ENCODE results near the gene ITGAX. TPM values are rescaled to one million over a fixed set of nuclear protein-coding genes. Genes with fewer than 3 reads are reported as not detected.

ITGAX gene
- total and polyA plus RNA-seq, 12 donors, result 1.4 to 84.9 (median 3.6) TPM

DNA sequence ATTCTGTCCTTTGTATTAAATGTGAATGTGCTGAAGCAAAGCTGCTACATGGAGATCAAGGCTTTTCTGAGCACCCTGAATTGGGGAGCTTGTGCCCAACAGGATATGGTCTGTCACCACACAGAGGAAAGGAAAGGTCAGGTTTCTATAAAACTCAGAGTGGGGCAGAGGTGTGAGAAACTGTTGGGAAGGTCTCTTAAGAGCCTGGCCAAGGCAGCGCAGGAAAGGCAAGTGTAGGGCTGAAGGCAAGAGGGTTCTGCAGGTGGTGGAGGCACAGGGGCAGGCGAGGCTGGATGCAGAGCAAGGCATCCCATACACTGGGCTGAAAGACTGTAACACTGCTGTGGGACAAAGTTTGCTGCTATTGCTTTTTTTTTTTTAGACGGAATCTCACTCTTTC lies 65.1 kb downstream of the ITGAX start:
- no peak for DNase-seq
- no peaks in the 10 kb centered on the region for H3K36me3 ChIP-seq (replicated peaks in 1 of 2)
- H3K4me1 ChIP-seq (replicated peaks in 1 of 2), result no peaks in the 10 kb centered on the region
- TF ChIP-seq, protein P1, sequence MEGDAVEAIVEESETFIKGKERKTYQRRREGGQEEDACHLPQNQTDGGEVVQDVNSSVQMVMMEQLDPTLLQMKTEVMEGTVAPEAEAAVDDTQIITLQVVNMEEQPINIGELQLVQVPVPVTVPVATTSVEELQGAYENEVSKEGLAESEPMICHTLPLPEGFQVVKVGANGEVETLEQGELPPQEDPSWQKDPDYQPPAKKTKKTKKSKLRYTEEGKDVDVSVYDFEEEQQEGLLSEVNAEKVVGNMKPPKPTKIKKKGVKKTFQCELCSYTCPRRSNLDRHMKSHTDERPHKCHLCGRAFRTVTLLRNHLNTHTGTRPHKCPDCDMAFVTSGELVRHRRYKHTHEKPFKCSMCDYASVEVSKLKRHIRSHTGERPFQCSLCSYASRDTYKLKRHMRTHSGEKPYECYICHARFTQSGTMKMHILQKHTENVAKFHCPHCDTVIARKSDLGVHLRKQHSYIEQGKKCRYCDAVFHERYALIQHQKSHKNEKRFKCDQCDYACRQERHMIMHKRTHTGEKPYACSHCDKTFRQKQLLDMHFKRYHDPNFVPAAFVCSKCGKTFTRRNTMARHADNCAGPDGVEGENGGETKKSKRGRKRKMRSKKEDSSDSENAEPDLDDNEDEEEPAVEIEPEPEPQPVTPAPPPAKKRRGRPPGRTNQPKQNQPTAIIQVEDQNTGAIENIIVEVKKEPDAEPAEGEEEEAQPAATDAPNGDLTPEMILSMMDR (IDR thresholded peaks at IDR 0.05), result no peak
- no peak for TF ChIP-seq POLR2A (IDR thresholded peaks at IDR 0.05)
- H3K27me3 ChIP-seq, result no peaks in the 10 kb centered on the region
- no peak overlapping the region for H3K27ac ChIP-seq
- no peak overlapping the region for H3K4me3 ChIP-seq
- 67 to 81% (median 69%) methylated on average over 3 of the region's 3 CpGs for WGBS, 4 donors
- intact Hi-C loops (cut with DNase I), result no loop called here
- H3K9me3 ChIP-seq (replicated peaks in 1 of 3), result no peaks in the 10 kb centered on the region

DNA sequence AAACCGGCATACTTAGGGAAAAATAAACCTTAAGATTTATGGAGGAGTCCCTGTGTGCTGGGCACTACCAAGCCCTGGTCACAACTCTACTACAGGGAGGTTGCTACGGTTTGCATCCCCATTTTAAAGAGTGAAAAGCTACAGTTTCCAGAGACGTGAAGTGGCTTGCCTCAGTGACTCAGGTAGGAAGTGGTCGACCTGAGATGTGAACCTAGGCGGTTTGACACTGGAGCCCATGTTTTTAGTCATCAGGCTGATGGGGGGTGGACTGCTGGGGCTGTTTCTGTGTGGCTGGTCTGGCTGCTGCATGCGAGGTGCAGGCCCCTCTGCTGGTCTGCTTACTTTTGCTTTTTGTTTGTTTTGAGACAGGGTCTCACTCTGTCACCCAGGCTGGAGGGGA lies 66.6 kb downstream of the ITGAX start:
- Histone ChIP-seq H3K27me3 (no peaks in the 10 kb centered on the region), H3K27ac (no peak overlapping the region), H3K4me3 (no peak overlapping the region), H3K9me3 (replicated peaks in 1 of 3) (no peaks in the 10 kb centered on the region), H3K36me3 (replicated peaks in 1 of 2) (no peaks in the 10 kb centered on the region), H3K4me1 (replicated peaks in 1 of 2) (no peaks in the 10 kb centered on the region)
- intact Hi-C loops (cut with DNase I), result no loop called here
- TF ChIP-seq, protein P1 (IDR thresholded peaks at IDR 0.05), result no peak
- TF ChIP-seq POLR2A (IDR thresholded peaks at IDR 0.05), result no peak
- no peak for DNase-seq
- WGBS, 4 donors, result 60 to 74% (median 64%) methylated on average over 5 to 6 of the region's 6 CpGs

DNA sequence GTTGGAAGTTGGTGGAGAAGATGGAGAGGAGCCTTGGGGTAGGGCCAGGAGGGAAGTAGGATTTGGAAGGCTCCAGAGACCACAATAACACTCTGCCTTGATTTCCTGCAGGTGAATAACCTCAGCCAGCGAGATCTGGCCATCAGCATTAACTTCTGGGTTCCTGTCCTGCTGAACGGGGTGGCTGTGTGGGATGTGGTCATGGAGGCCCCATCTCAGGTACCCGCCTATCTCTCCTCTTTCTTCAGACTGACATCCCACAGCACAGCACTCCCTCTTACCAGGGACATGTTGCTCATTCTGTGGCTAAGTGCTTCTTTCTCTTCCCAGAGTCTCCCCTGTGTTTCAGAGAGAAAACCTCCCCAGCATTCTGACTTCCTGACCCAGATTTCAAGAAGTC lies 68.3 kb downstream of the ITGAX start:
- Histone ChIP-seq H3K36me3 (replicated peaks in 1 of 2) (no peaks in the 10 kb centered on the region), H3K4me3 (no peak overlapping the region), H3K27ac (no peak overlapping the region), H3K27me3 (no peaks in the 10 kb centered on the region), H3K4me1 (replicated peaks in 1 of 2) (peaks cover 0 to 5% of the 10 kb centered on the region in 2 donors), H3K9me3 (replicated peaks in 1 of 3) (no peaks in the 10 kb centered on the region)
- WGBS, 4 donors, result 65 to 86% (median 73%) methylated on average over 1 to 3 of the region's 3 CpGs
- DNase-seq, result no peak
- no peak for TF ChIP-seq POLR2A (IDR thresholded peaks at IDR 0.05)
- TF ChIP-seq, protein P1 (IDR thresholded peaks at IDR 0.05), result no peak
- intact Hi-C loops (cut with DNase I), result no loop called here

DNA sequence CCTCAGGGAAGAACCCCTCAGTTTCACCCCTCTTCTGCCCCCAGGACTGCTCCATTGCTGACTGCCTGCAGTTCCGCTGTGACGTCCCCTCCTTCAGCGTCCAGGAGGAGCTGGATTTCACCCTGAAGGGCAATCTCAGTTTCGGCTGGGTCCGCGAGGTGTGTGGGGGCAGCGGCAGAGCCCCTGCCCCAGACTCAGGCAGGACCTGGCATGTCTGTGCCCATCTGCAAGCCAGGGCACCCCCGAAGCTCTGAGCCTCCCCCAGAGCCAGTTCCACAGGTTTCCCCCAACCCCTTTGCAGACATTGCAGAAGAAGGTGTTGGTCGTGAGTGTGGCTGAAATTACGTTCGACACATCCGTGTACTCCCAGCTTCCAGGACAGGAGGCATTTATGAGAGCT lies 68.8 kb downstream of the ITGAX start:
- Histone ChIP-seq H3K4me3 (no peak overlapping the region), H3K4me1 (replicated peaks in 1 of 2) (peaks cover 0 to 5% of the 10 kb centered on the region in 2 donors), H3K9me3 (replicated peaks in 1 of 3) (no peaks in the 10 kb centered on the region), H3K36me3 (replicated peaks in 1 of 2) (no peaks in the 10 kb centered on the region), H3K27me3 (no peaks in the 10 kb centered on the region), H3K27ac (no peak overlapping the region)
- DNase-seq, result no peak
- 69 to 86% (median 74%) methylated on average over 10 to 12 of the region's 12 CpGs for WGBS, 4 donors
- TF ChIP-seq, protein P1 (IDR thresholded peaks at IDR 0.05), result no peak
- no peak for TF ChIP-seq POLR2A (IDR thresholded peaks at IDR 0.05)
- intact Hi-C loops (cut with DNase I), result no loop called here
